Endometrial microvascular endothelial cells (primary cell): ENCODE measurements around the gene GTPBP2. TPM values are rescaled to one million over a fixed set of nuclear protein-coding genes. Genes with fewer than 3 reads are reported as not detected.

Experiments used
- in situ Hi-C: cut with HindIII; loops from 2 replicates; pipeline ENCODE4 v1.10.0; 2017; ENCODE audit warnings: low sequenced_read_pairs, low pct_unique_long_range_greater_than_20kb; ENCODE audit errors: inconsistent ontology term
- total RNA-seq: library from RNA; depleted of rRNA; stranded (reverse); fragments of >200 nt; gene quantifications from one replicate; pipeline ENCODE4 v1.2.3, GENCODE V29; 2015; ENCODE audit errors: inconsistent ontology term

Gene GTPBP2
- total RNA-seq, 1 donor from 2014 or later = 62.5 TPM

GRCh38 chr6:43628393-43629103 is 516 bp downstream of the GTPBP2 start:
- in situ Hi-C loops = no loop called here

GRCh38 chr6:43627008-43627825 is 1.8 kb downstream of the GTPBP2 start:
- in situ Hi-C loops = no loop called here

GRCh38 chr6:43625393-43625992 is 3.6 kb downstream of the GTPBP2 start:
- in situ Hi-C loops = no loop called here

- in situ Hi-C loops = no loop called here
These were observed 4.2 kb downstream of the GTPBP2 start for GRCh38 chr6:43624786-43625288.

- in situ Hi-C loops = no loop called here
These were observed 4.9 kb downstream of the GTPBP2 start for GRCh38 chr6:43623880-43624785.

- in situ Hi-C loops = no loop called here
These were observed 6.5 kb downstream of the GTPBP2 start for GRCh38 chr6:43622541-43622940.

- in situ Hi-C loops = no loop called here
These were observed 7.3 kb downstream of the GTPBP2 start for GRCh38 chr6:43621836-43622180.

- in situ Hi-C loops = no loop called here
These were observed 7.8 kb downstream of the GTPBP2 start for GRCh38 chr6:43621078-43621835.

- in situ Hi-C loops = no loop called here
These were observed 12.2 kb downstream of the GTPBP2 start for GRCh38 chr6:43616725-43617472.

- in situ Hi-C loops = no loop called here
These were observed 14.7 kb downstream of the GTPBP2 start for GRCh38 chr6:43614396-43614730.

- in situ Hi-C loops = no loop called here
These were observed 15.2 kb downstream of the GTPBP2 start for GRCh38 chr6:43613721-43614395.

GRCh38 chr6:43610431-43610830 is 18.6 kb downstream of the GTPBP2 start:
- in situ Hi-C loops = no loop called here

- in situ Hi-C loops = no loop called here
These were observed 19.7 kb downstream of the GTPBP2 start for GRCh38 chr6:43609402-43609801.

GRCh38 chr6:43608807-43609206 is 20.3 kb downstream of the GTPBP2 start:
- in situ Hi-C loops = no loop called here

GRCh38 chr6:43608310-43608763 is 20.7 kb downstream of the GTPBP2 start:
- in situ Hi-C loops = no loop called here

GRCh38 chr6:43606019-43606418 is 23.0 kb downstream of the GTPBP2 start:
- in situ Hi-C loops = no loop called here

- in situ Hi-C loops = no loop called here
These were observed 24.9 kb downstream of the GTPBP2 start for GRCh38 chr6:43604174-43604573.
